ENCODE results near the gene MYO1H. TPM values are rescaled to one million over a fixed set of nuclear protein-coding genes. Genes with fewer than 3 reads are reported as not detected.
A peak's percentile ranks its signal among the peaks of the same experiment; 100 is the strongest.
"Not testable (repeated sequence)": the region's sequence is repeated elsewhere in the genome, so short reads cannot be mapped to it uniquely, and the experiment has no call there.

MYO1H gene
- total RNA-seq, 4 donors from 2014 or later, result not detected

GRCh38 chr12:109422251-109422650, 74.6 kb downstream of the MYO1H start:
- TF ChIP-seq POLR2A (IDR thresholded peaks at IDR 0.05), result no peak
- TF ChIP-seq CTCF (IDR thresholded peaks at IDR 0.05 in 4 of 5, conservative IDR thresholded peaks at IDR 0.05 in 1 of 5), result no peak
- intact Hi-C loops (cut with DNase I; ENCODE audit: low total_unique reads) (loop anchor here (10.0 kb wide), 1 partner anchor 353 kb away; no protein-coding TSS in a partner anchor), in situ Hi-C loops (cut with MboI; ENCODE audit: low sequenced_read_pairs in 4 of 4) (loop anchor here in 1 of 4 donors (10.0 kb wide), 1 partner anchor 53 kb away; the partner anchor contains the start of genes KCTD10 and UBE3B)
- ATAC-seq, result no peak
- DNase-seq, result no peak
- Histone ChIP-seq H3K4me1 (no peaks in the 10 kb centered on the region), H3K9me3 (no peaks in the 10 kb centered on the region), H3K27me3 (peaks cover 0 to 5% (median 0%) of the 10 kb centered on the region in 3 donors), H3K4me3 (no peak overlapping the region), H3K27ac (no peak overlapping the region), H3K36me3 (no peaks in the 10 kb centered on the region)

- no peak for TF ChIP-seq POLR2A (IDR thresholded peaks at IDR 0.05)
- no peak for TF ChIP-seq CTCF (IDR thresholded peaks at IDR 0.05 in 4 of 5, conservative IDR thresholded peaks at IDR 0.05 in 1 of 5)
- ATAC-seq (no peak), DNase-seq (no peak)
- Histone ChIP-seq H3K4me1 (no peaks in the 10 kb centered on the region), H3K4me3 (no peak overlapping the region), H3K36me3 (no peaks in the 10 kb centered on the region), H3K9me3 (no peaks in the 10 kb centered on the region), H3K27ac (no peak overlapping the region), H3K27me3 (peaks cover 0 to 5% (median 0%) of the 10 kb centered on the region in 3 donors)
- in situ Hi-C loops (cut with MboI; ENCODE audit: low sequenced_read_pairs in 4 of 4), result loop anchor here in 1 of 4 donors (10.0 kb wide), 1 partner anchor 51 kb away; the partner anchor contains the start of genes KCTD10 and UBE3B
- intact Hi-C loops (cut with DNase I; ENCODE audit: low total_unique reads), result loop anchor here (10.0 kb wide), 1 partner anchor 351 kb away; no protein-coding TSS in a partner anchor
Observed at GRCh38 chr12:109423392-109423791, 75.7 kb downstream of the MYO1H start.

GRCh38 chr12:109428037-109428629, 80.4 kb downstream of the MYO1H start:
- Histone ChIP-seq H3K4me3 (no peak overlapping the region), H3K4me1 (peaks cover 0 to 8% of the 10 kb centered on the region in 2 donors), H3K27me3 (no peaks in the 10 kb centered on the region), H3K27ac (no peak overlapping the region), H3K9me3 (no peaks in the 10 kb centered on the region), H3K36me3 (no peaks in the 10 kb centered on the region)
- DNase-seq, result peak; percentile 33 to 66
- TF ChIP-seq POLR2A (IDR thresholded peaks at IDR 0.05) (no peak), CTCF (IDR thresholded peaks at IDR 0.05 in 4 of 5, conservative IDR thresholded peaks at IDR 0.05 in 1 of 5) (peak; percentile 70 to 97 (median 80))
- ATAC-seq, result peak; percentile 87 to 93
- intact Hi-C loops (cut with DNase I; ENCODE audit: low total_unique reads) (loop anchor here (5.0 to 10.0 kb wide), 3 partner anchors 89 to 449 kb away; no protein-coding TSS in a partner anchor), in situ Hi-C loops (cut with MboI; ENCODE audit: low sequenced_read_pairs in 4 of 4) (loop anchor here in 1 of 4 donors (10.0 kb wide), 1 partner anchor 47 kb away; the partner anchor contains the start of genes KCTD10 and UBE3B)

- H3K9me3 ChIP-seq, H3K27me3 ChIP-seq, DNase-seq, H3K4me3 ChIP-seq, H3K27ac ChIP-seq, H3K36me3 ChIP-seq, ATAC-seq: not testable (repeated sequence)
- intact Hi-C loops (cut with DNase I; ENCODE audit: low total_unique reads) (loop anchor here (5.0 to 10.0 kb wide), 3 partner anchors 88 to 448 kb away; no protein-coding TSS in a partner anchor), in situ Hi-C loops (cut with MboI; ENCODE audit: low sequenced_read_pairs in 4 of 4) (loop anchor here in 1 of 4 donors (10.0 kb wide), 1 partner anchor 46 kb away; the partner anchor contains the start of genes KCTD10 and UBE3B)
- peaks cover 0 to 14% of the 10 kb centered on the region in 2 donors for H3K4me1 ChIP-seq
Observed at GRCh38 chr12:109428804-109429203, 81.1 kb downstream of the MYO1H start.

GRCh38 chr12:109430244-109430643, 82.5 kb downstream of the MYO1H start:
- H3K27me3 ChIP-seq, result no peaks in the 10 kb centered on the region
- DNase-seq, result no peak
- H3K27ac ChIP-seq, result no peak overlapping the region
- H3K36me3 ChIP-seq, result no peaks in the 10 kb centered on the region
- in situ Hi-C loops (cut with MboI; ENCODE audit: low sequenced_read_pairs in 4 of 4), result loop anchor here in 1 of 4 donors (5.0 kb wide), 1 partner anchor 47 kb away; the partner anchor contains the start of genes KCTD10 and UBE3B
- peaks cover 0 to 14% of the 10 kb centered on the region in 2 donors for H3K4me1 ChIP-seq
- intact Hi-C loops (cut with DNase I; ENCODE audit: low total_unique reads), result no loop called here
- ATAC-seq, result no peak
- no peak overlapping the region for H3K4me3 ChIP-seq
- no peaks in the 10 kb centered on the region for H3K9me3 ChIP-seq
- TF ChIP-seq POLR2A (IDR thresholded peaks at IDR 0.05) (no peak), CTCF (IDR thresholded peaks at IDR 0.05 in 4 of 5, conservative IDR thresholded peaks at IDR 0.05 in 1 of 5) (no peak)

All from gastrocnemius medialis (tissue), 4 donors.